Neural cell (in vitro differentiated cells): ENCODE data around the gene SLC4A1. TPM values are rescaled to one million over a fixed set of nuclear protein-coding genes. Genes with fewer than 3 reads are reported as not detected.

Experiments used
- H2AFZ ChIP-seq: fragments of 200-600, 300-800 bp; sonication (generic), shearing (Covaris generic); 2 replicates; pipeline ENCODE4 v1.6.0; 2014; ENCODE audit warnings: low read depth, mild to moderate bottlenecking, antibody characterized with exemption, low read length, moderate library complexity
- H3F3A ChIP-seq: fragments of 200-600 bp; shearing (Covaris generic); 2 replicates; pipeline ENCODE4 v1.6.1; 2016; ENCODE audit warnings: mild to moderate bottlenecking, moderate library complexity, mixed read lengths, antibody characterized with exemption, low read length; ENCODE audit not compliant: insufficient read depth, poor library complexity, severe bottlenecking
- H3K27ac ChIP-seq: fragments of 200-600, 300-800 bp; sonication (generic), shearing (Covaris generic); 2 replicates; pipeline ENCODE4 v1.5.1; 2014; ENCODE audit warnings: mild to moderate bottlenecking, low read length, moderate library complexity
- H3K27me3 ChIP-seq: fragments of 300-800, 200-600 bp; sonication (generic), shearing (Covaris generic); 2 replicates; pipeline ENCODE4 v1.6.0; 2014; ENCODE audit warnings: mild to moderate bottlenecking, low read depth, low read length, moderate library complexity; ENCODE audit not compliant: insufficient read depth
- H3K36me3 ChIP-seq: fragments of 300-800, 200-600 bp; sonication (generic), shearing (Covaris generic); 2 replicates; pipeline ENCODE4 v1.5.1; 2014; ENCODE audit warnings: mild to moderate bottlenecking, antibody characterized with exemption, low read length, moderate library complexity; ENCODE audit not compliant: insufficient read depth
- H3K4me2 ChIP-seq: fragments of 300-800, 200-600 bp; sonication (generic), shearing (Covaris generic); 2 replicates; pipeline ENCODE4 v1.6.0; 2014; ENCODE audit warnings: mild to moderate bottlenecking, low read length
- H3K4me3 ChIP-seq: fragments of 300-800, 200-600 bp; sonication (generic), shearing (Covaris generic); 2 replicates; pipeline ENCODE4 v1.5.1; 2014; ENCODE audit warnings: mild to moderate bottlenecking, low read length, moderate library complexity
- H3K79me2 ChIP-seq: fragments of 200-600 bp; shearing (Covaris generic); replicated peaks from 2 replicates; pipeline ENCODE4 v1.6.0; 2014; ENCODE audit warnings: mild to moderate bottlenecking, low read length, moderate library complexity; ENCODE audit not compliant: insufficient read depth
- H3K9ac ChIP-seq: fragments of 300-800, 200-600 bp; sonication (generic), shearing (Covaris generic); 2 replicates; pipeline ENCODE4 v1.6.1; 2016; ENCODE audit warnings: mild to moderate bottlenecking, low read length, mixed read lengths
- H3K9me2 ChIP-seq: fragments of 200-600 bp; shearing (Covaris generic); 2 replicates; pipeline ENCODE4 v1.6.1; 2016; ENCODE audit warnings: mild to moderate bottlenecking, low read length, mixed read lengths; ENCODE audit not compliant: insufficient read depth
- H3K9me3 ChIP-seq: fragments of 200-600, 300-800 bp; sonication (generic), shearing (Covaris generic); 2 replicates; pipeline ENCODE4 v1.6.1; 2016; ENCODE audit warnings: mild to moderate bottlenecking, mixed run types, low read length, moderate library complexity, mixed read lengths
- H4K20me1 ChIP-seq: fragments of 200-600 bp; shearing (Covaris generic); 2 replicates; pipeline ENCODE4 v1.6.1; 2016; ENCODE audit warnings: mild to moderate bottlenecking, mixed run types; ENCODE audit not compliant: insufficient read depth
- EP300 ChIP-seq: fragments of 450-650 bp; conservative IDR thresholded peaks from 2 replicates; pipeline ENCODE4 v1.6.1; 2014; ENCODE audit warnings: antibody characterized with exemption, mild to moderate bottlenecking, moderate library complexity; ENCODE audit not compliant: poor library complexity, severe bottlenecking
- EZH2 ChIP-seq: fragments of 200-600, 300-800 bp; shearing (Covaris generic), sonication (generic); IDR thresholded peaks from 2 replicates; pipeline ENCODE4 v1.6.1; 2014; ENCODE audit warnings: antibody characterized with exemption, low read length, borderline replicate concordance, mild to moderate bottlenecking; ENCODE audit not compliant: insufficient read depth, poor library complexity, severe bottlenecking
- MXI1 ChIP-seq: fragments of 450-650 bp; conservative IDR thresholded peaks from 2 replicates; pipeline ENCODE4 v1.6.1; 2014; ENCODE audit warnings: antibody characterized with exemption, mild to moderate bottlenecking; ENCODE audit not compliant: poor library complexity, severe bottlenecking
- POLR2AphosphoS5 ChIP-seq: IDR thresholded peaks from 2 replicates; pipeline ENCODE4 v1.6.1; 2012
- RAD21 ChIP-seq: fragments of 450-650 bp; conservative IDR thresholded peaks from 2 replicates; pipeline ENCODE4 v1.6.1; 2014; ENCODE audit warnings: antibody characterized with exemption, mild to moderate bottlenecking, moderate library complexity
- SMC3 ChIP-seq: fragments of 450-650 bp; conservative IDR thresholded peaks from 2 replicates; pipeline ENCODE4 v1.6.1; 2014; ENCODE audit warnings: antibody characterized with exemption, mild to moderate bottlenecking, moderate library complexity; ENCODE audit not compliant: poor library complexity
- TAF1 ChIP-seq: IDR thresholded peaks from 2 replicates; pipeline ENCODE4 v1.6.1; 2012; ENCODE audit warnings: low read depth
- polyA plus RNA-seq: library from polyadenylated mRNA; depleted of rRNA; stranded (reverse); fragments of >200 nt; gene quantifications from 2 replicates; pipeline ENCODE4 v1.2.3, GENCODE V29; 2014
- TF ChIP-seq, protein P1 (sequence below): fragments of 450-650 bp; IDR thresholded peaks from 2 replicates; pipeline ENCODE4 v1.5.1; 2014; ENCODE audit warnings: antibody characterized with exemption, mild to moderate bottlenecking, moderate library complexity; ENCODE audit not compliant: poor library complexity, severe bottlenecking
- TF ChIP-seq, protein P2 (sequence below): IDR thresholded peaks from 2 replicates; pipeline ENCODE4 v1.6.1; 2012; ENCODE audit warnings: borderline replicate concordance

SLC4A1 gene
- polyA plus RNA-seq, 1 donor from 2014 or later: 0.05 TPM

DNA sequence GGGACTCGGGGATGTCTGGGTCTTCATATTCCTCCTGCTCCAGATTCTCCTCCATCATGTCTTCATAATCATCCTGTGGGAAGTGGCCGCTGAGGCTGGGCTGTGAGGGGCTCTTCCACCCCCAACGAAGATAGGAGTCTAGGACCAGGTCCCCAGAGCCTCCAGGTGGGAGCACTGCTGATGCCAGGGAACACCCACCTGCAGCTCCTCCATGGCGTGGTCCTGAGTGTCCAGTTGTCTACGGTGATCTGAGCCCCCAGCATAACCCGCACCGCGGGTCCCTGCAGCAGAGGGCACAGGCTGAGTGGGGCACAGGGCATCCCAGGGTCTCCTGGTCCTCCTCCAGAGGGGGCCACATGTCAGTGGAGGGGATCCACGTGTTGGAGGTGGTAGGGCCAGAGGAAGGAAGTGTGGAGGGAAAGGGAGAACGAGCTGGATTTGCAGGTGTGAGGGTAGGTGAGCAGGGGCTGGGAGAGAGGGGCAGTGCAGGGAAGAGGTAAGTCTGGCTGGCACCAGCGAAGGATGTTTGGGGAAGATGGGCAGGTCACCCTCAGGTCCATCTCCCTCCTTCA, 5.2 kb downstream of the SLC4A1 start:
- no peaks in the 10 kb centered on the region for H4K20me1 ChIP-seq
- no peak overlapping the region for H3K4me2 ChIP-seq
- no peak overlapping the region for H3K4me3 ChIP-seq
- no peaks in the 10 kb centered on the region for H3K79me2 ChIP-seq
- no peak overlapping the region for H3K27ac ChIP-seq
- H2AFZ ChIP-seq: no peak overlapping the region
- TF ChIP-seq, protein P1, sequence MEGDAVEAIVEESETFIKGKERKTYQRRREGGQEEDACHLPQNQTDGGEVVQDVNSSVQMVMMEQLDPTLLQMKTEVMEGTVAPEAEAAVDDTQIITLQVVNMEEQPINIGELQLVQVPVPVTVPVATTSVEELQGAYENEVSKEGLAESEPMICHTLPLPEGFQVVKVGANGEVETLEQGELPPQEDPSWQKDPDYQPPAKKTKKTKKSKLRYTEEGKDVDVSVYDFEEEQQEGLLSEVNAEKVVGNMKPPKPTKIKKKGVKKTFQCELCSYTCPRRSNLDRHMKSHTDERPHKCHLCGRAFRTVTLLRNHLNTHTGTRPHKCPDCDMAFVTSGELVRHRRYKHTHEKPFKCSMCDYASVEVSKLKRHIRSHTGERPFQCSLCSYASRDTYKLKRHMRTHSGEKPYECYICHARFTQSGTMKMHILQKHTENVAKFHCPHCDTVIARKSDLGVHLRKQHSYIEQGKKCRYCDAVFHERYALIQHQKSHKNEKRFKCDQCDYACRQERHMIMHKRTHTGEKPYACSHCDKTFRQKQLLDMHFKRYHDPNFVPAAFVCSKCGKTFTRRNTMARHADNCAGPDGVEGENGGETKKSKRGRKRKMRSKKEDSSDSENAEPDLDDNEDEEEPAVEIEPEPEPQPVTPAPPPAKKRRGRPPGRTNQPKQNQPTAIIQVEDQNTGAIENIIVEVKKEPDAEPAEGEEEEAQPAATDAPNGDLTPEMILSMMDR: no peak
- TF ChIP-seq EZH2 (no peak), MXI1 (no peak), EP300 (no peak), RAD21 (no peak), TAF1 (no peak), POLR2AphosphoS5 (no peak), SMC3 (no peak)
- TF ChIP-seq, protein P2, sequence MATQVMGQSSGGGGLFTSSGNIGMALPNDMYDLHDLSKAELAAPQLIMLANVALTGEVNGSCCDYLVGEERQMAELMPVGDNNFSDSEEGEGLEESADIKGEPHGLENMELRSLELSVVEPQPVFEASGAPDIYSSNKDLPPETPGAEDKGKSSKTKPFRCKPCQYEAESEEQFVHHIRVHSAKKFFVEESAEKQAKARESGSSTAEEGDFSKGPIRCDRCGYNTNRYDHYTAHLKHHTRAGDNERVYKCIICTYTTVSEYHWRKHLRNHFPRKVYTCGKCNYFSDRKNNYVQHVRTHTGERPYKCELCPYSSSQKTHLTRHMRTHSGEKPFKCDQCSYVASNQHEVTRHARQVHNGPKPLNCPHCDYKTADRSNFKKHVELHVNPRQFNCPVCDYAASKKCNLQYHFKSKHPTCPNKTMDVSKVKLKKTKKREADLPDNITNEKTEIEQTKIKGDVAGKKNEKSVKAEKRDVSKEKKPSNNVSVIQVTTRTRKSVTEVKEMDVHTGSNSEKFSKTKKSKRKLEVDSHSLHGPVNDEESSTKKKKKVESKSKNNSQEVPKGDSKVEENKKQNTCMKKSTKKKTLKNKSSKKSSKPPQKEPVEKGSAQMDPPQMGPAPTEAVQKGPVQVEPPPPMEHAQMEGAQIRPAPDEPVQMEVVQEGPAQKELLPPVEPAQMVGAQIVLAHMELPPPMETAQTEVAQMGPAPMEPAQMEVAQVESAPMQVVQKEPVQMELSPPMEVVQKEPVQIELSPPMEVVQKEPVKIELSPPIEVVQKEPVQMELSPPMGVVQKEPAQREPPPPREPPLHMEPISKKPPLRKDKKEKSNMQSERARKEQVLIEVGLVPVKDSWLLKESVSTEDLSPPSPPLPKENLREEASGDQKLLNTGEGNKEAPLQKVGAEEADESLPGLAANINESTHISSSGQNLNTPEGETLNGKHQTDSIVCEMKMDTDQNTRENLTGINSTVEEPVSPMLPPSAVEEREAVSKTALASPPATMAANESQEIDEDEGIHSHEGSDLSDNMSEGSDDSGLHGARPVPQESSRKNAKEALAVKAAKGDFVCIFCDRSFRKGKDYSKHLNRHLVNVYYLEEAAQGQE: no peak
- no peaks in the 10 kb centered on the region for H3F3A ChIP-seq
- H3K9ac ChIP-seq: no peak overlapping the region
- H3K27me3 ChIP-seq: no peaks in the 10 kb centered on the region
- H3K9me2 ChIP-seq: no peaks in the 10 kb centered on the region
- no peaks in the 10 kb centered on the region for H3K36me3 ChIP-seq
- H3K9me3 ChIP-seq: no peaks in the 10 kb centered on the region

DNA sequence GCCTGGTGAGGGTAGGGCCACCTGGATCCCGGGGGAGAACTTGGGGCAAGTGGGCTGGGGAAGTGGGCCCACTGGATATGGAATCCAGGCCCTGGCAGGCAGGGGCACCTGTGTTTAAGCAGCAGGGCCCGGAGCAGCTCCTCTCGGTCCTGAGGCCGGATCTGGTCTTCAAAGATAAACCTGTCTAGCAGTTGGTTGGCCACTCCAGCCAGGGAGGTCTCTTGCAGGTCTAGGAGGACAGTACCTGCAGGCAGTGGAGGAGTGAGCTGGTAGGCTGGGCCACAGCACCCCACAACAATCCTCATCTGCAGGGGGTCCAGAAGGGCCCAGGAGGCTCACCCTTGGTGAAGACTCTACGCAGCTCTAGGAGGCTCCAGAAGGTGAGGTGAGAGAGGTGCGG, 7.6 kb downstream of the SLC4A1 start:
- Histone ChIP-seq H3K27ac (no peak overlapping the region), H3K36me3 (no peaks in the 10 kb centered on the region), H3F3A (no peaks in the 10 kb centered on the region), H3K9me3 (no peaks in the 10 kb centered on the region), H3K4me3 (no peak overlapping the region), H3K79me2 (no peaks in the 10 kb centered on the region), H3K9ac (no peak overlapping the region), H3K9me2 (no peaks in the 10 kb centered on the region), H3K4me2 (no peak overlapping the region), H2AFZ (no peak overlapping the region), H3K27me3 (no peaks in the 10 kb centered on the region), H4K20me1 (no peaks in the 10 kb centered on the region)
- TF ChIP-seq, protein P2: no peak
- no peak for TF ChIP-seq EZH2
- no peak for TF ChIP-seq POLR2AphosphoS5
- TF ChIP-seq EP300: no peak
- TF ChIP-seq TAF1: no peak
- TF ChIP-seq SMC3: no peak
- TF ChIP-seq MXI1: no peak
- no peak for TF ChIP-seq RAD21
- TF ChIP-seq, protein P1: no peak
